ENCODE measurements around the gene HLA-G.

GRCh38 chr6:29796026-29796425 is 31.6 kb upstream of the HLA-G start:
- TF ChIP-seq EZH2phosphoT487 (IDR thresholded peaks at IDR 0.05; ENCODE audit: insufficient read depth, low read depth): no peak
- no peak for TF ChIP-seq EZH2 (IDR thresholded peaks at IDR 0.05; ENCODE audit: insufficient read depth, poor library complexity, severe bottlenecking)
